Bronchial epithelial cell (primary cell): Measurements from ENCODE around the gene RITA1. TPM values are rescaled to one million over a fixed set of nuclear protein-coding genes. Genes with fewer than 3 reads are reported as not detected.

Experiments
- DNase-seq: peaks from one replicate; pipeline ENCODE4 v3.0.0-alpha.2; 2010; ENCODE audit warnings: low read depth
- FAIRE-seq: peaks from 2 replicates; lab custom pipeline; 2011; peaks lifted over from hg19 to GRCh38; lab: Jason Lieb, UNC
- H3K27me3 ChIP-seq: 2 replicates; pipeline ENCODE4 v1.5.1; 2011; ENCODE audit warnings: low read length; ENCODE audit not compliant: control insufficient read depth, insufficient read depth
- H3K36me3 ChIP-seq: 2 replicates; pipeline ENCODE4 v1.5.1; 2011; ENCODE audit warnings: low read length; ENCODE audit not compliant: control insufficient read depth, insufficient read depth
- H3K4me3 ChIP-seq: 2 replicates; pipeline ENCODE4 v1.5.1; 2011; ENCODE audit warnings: mild to moderate bottlenecking, low read depth, low read length, control low read depth
- total RNA-seq: library from RNA; depleted of rRNA; stranded (reverse); fragments of >200 nt; gene quantifications from 2 replicates; pipeline ENCODE4 v1.2.1, GENCODE V29; 2014
- TF ChIP-seq, protein P1 (sequence below): IDR thresholded peaks from 2 replicates; pipeline ENCODE4 v1.5.1; 2011; ENCODE audit warnings: mild to moderate bottlenecking, moderate library complexity, low read length, control low read depth, inconsistent platforms; ENCODE audit not compliant: insufficient read depth, severe bottlenecking

RITA1 gene
- total RNA-seq, 1 donor from 2014 or later, result 17.6 TPM

DNA sequence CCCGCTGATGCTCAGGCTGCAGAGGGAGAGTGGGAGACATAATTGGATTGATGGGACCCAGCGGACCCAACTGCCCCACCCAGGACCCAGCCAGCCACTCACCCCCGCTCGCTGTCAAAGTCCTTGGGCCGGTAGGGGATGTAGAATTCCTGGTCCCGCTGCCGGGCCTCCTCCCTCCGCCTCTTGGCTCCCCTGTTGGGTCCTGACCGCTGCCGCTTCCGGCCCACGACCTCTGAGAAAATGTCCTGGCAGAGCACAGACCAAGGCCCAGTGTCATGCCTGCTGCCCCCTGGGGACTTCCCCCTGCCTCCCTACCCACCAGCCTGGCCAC is 22.5 kb upstream of the RITA1 start:
- DNase-seq (no peak), FAIRE-seq (no peak)
- Histone ChIP-seq H3K36me3 (peaks cover 35% of the 10 kb centered on the region), H3K27me3 (no peaks in the 10 kb centered on the region), H3K4me3 (no peak overlapping the region)
- TF ChIP-seq, protein P1, sequence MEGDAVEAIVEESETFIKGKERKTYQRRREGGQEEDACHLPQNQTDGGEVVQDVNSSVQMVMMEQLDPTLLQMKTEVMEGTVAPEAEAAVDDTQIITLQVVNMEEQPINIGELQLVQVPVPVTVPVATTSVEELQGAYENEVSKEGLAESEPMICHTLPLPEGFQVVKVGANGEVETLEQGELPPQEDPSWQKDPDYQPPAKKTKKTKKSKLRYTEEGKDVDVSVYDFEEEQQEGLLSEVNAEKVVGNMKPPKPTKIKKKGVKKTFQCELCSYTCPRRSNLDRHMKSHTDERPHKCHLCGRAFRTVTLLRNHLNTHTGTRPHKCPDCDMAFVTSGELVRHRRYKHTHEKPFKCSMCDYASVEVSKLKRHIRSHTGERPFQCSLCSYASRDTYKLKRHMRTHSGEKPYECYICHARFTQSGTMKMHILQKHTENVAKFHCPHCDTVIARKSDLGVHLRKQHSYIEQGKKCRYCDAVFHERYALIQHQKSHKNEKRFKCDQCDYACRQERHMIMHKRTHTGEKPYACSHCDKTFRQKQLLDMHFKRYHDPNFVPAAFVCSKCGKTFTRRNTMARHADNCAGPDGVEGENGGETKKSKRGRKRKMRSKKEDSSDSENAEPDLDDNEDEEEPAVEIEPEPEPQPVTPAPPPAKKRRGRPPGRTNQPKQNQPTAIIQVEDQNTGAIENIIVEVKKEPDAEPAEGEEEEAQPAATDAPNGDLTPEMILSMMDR, result no peak

DNA sequence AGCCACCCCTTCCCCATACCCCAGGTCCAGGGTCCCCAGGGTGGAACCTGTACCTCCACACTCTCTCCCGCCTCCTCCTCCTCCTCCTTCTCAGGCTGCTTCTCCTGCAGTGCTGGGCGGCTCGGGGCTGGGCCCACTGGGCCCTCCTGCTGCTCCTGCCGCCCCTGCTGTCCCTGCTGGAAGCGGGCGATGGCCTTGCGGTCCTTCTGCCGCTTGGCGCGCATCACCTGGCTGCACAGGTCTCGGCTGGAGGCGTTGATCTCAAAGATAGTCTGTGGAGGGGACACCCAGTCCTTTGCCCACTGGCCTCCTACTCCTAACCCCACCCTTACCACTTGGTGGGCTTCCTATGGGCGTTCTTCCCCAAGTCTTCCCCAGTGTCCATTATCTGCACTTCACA is 21.5 kb upstream of the RITA1 start:
- TF ChIP-seq, protein P1, result no peak
- DNase-seq (no peak), FAIRE-seq (no peak)
- Histone ChIP-seq H3K36me3 (peaks cover 41% of the 10 kb centered on the region), H3K4me3 (no peak overlapping the region), H3K27me3 (no peaks in the 10 kb centered on the region)

DNA sequence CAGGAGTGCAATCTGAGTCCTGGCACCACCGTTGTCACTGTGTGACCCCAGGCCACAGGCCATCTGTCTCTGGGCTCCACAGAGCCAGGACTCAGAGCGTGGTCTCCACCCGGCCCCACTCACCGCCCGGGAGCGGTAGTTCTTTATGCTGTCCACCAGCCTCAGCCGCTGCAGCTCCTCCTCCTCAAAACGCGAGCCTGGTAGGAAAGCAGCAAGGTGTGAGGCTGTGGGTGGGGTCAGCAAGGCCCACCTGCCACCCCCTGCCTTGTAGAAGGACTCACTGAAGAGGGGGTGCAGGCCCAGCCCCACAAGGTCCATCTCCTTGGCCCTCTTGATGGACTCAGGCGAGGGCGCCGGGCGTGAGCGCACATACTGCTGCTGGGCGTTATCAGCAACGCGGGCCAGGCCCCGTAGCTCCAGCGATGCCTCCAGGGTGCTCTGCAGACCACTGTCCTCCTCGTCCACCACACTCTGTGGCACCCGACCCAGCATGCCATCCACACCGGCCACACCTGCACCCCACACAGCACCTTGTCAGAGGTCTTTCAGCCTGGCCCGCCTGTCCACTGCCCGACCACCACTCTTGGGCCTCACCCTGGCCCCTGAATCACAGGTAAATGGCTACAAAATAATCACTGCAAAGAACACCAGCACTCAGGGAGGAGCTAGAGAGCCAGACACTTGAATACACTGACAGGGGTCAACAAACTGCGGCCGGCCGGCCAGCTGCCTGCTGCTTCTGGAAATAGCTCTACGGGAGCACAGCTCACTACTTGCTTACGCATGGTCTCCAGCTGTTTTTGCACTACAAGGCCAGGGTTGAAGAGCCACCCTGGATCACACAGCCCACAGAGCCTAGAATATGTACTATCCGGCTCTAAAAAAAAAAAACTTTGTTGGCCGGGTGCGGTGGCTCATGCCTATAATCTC is 19.7 kb upstream of the RITA1 start:
- no peaks in the 10 kb centered on the region for H3K27me3 ChIP-seq
- H3K36me3 ChIP-seq, result peaks cover 40% of the 10 kb centered on the region
- no peak for FAIRE-seq
- TF ChIP-seq, protein P1, result no peak
- H3K4me3 ChIP-seq, result no peak overlapping the region
- no peak for DNase-seq

DNA sequence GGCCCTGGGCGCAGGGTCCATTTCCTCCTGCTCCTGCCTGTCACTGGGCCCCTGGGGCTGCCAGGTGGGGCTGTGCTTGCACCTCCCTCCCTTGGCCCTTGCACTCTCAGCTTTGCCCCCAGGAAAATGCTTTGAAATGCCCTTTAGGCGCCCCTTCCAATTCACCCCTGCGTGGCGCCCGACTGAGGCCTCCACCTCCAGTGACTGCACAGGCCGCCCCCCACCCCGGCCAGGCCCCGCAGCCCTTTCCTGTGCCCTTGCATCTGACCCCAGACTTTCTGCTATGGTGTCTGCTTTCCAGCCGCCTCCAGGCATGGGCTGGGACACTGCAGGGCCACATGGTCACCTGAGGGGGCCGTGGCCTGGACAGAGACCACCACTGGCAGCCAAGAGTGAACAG is 17.7 kb upstream of the RITA1 start:
- H3K36me3 ChIP-seq, result peaks cover 47% of the 10 kb centered on the region
- TF ChIP-seq, protein P1, result no peak
- no peak overlapping the region for H3K4me3 ChIP-seq
- FAIRE-seq (no peak), DNase-seq (no peak)
- H3K27me3 ChIP-seq, result no peaks in the 10 kb centered on the region

DNA sequence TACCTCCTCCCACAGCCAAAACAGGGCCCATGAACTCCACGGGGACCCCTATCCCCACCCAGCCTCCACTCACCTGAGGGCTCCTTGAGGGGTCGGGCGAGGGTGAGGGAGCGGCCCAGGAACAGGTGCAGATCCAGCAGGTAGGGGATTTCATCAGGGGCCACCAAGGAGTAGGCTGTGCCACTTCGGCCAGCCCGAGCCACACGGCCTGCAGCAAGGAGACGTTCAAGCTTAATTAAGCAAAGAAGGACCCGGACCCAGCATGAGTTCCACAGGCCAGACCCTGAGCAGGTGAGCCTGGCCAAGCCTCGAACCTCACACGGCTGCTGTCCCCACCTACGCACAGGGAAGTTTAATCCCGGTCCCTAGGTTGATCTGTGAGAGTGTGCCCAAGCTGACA is 15.8 kb upstream of the RITA1 start:
- Histone ChIP-seq H3K36me3 (peaks cover 53% of the 10 kb centered on the region), H3K4me3 (no peak overlapping the region), H3K27me3 (no peaks in the 10 kb centered on the region)
- FAIRE-seq (no peak), DNase-seq (no peak)
- TF ChIP-seq, protein P1, result no peak

DNA sequence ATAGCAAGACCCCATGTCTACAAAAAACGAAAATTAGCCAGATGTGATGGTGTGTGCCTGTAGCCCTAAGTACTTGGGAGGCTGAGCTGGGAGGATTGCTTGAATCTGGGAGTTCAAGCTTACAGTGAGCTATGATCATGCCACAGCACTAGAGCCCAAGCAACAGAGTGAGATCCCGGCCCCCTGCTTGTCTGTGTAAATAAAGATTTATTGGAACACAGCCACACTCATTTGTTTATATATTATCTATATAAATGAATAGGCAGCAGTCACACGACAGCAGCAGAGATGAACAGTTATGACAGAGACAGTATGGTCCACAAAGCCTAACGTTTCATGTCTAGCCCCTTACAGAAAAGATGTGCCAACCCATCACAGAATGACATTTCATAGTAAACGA is 15.1 kb upstream of the RITA1 start:
- TF ChIP-seq, protein P1, result no peak
- H3K4me3 ChIP-seq, result no peak overlapping the region
- H3K36me3 ChIP-seq, result peaks cover 48% of the 10 kb centered on the region
- no peak for FAIRE-seq
- no peak for DNase-seq
- H3K27me3 ChIP-seq, result no peaks in the 10 kb centered on the region
